SK-N-SH (cell line): ENCODE data around the gene ZBTB45. TPM values are rescaled to one million over a fixed set of nuclear protein-coding genes. Genes with fewer than 3 reads are reported as not detected.

Source experiments
- CTCF ChIA-PET: fragments of 300-600, 350-600 bp; formaldehyde crosslinking; extraction: SDS; loops from one replicate; lab custom pipeline; 2021; lab: Yijun Ruan, JAX
- POLR2A ChIA-PET: fragments of 350-600 bp; sonication (Branson Sonifier 250); formaldehyde crosslinking; extraction: SDS; loops from one replicate; lab custom pipeline; 2020; ENCODE audit warnings: antibody characterized with exemption, inconsistent platforms; lab: Yijun Ruan, JAX
- DNase-seq: peaks from one replicate; pipeline ENCODE4 v3.0.0; 2012
- H2AFZ ChIP-seq: fragments of 200-600 bp; sonication (generic); 2 replicates; pipeline ENCODE4 v1.8.1; 2016; ENCODE audit warnings: antibody characterized with exemption, mild to moderate bottlenecking, low read depth
- H3F3A ChIP-seq: fragments of 200-600 bp; sonication (generic); replicated peaks from 2 replicates; pipeline ENCODE3; 2016; ENCODE audit warnings: antibody characterized with exemption, mild to moderate bottlenecking; ENCODE audit not compliant: insufficient read depth
- H3K27ac ChIP-seq, 2 experiments: fragments of 200-500 bp in 1 of 2; fragments of 200-600 bp in 1 of 2; sonication (Bioruptor generic) in 1 of 2; sonication (generic), shearing (Covaris generic) in 1 of 2; 2 replicates each; pipeline versions ENCODE4 v1.5.1 to v1.6.1; 2014 to 2016; ENCODE audit warnings: low read depth in 2 of 2, inconsistent platforms in 1 of 2, low read length in 1 of 2, mild to moderate bottlenecking in 1 of 2, mixed read lengths in 1 of 2
- H3K27me3 ChIP-seq: fragments of 200-600 bp; sonication (generic), shearing (Covaris generic); 2 replicates; pipeline ENCODE4 v1.6.1; 2016; ENCODE audit warnings: mixed run types; ENCODE audit not compliant: insufficient read depth
- H3K36me3 ChIP-seq, 2 experiments: fragments of 200-500 bp in 1 of 2; fragments of 200-600 bp in 1 of 2; sonication (Bioruptor generic) in 1 of 2; sonication (generic) in 1 of 2; replicated peaks in 1 of 2; 2 replicates each; pipeline versions ENCODE3 to v1.5.1; 2014 to 2016; ENCODE audit warnings: low read length in 1 of 2, mild to moderate bottlenecking in 1 of 2; ENCODE audit not compliant: insufficient read depth in 2 of 2, control insufficient read depth in 1 of 2
- H3K4me1 ChIP-seq, 2 experiments: fragments of 200-500 bp in 1 of 2; fragments of 200-600 bp in 1 of 2; sonication (Bioruptor generic) in 1 of 2; sonication (generic), shearing (Covaris generic) in 1 of 2; 2 replicates each; pipeline versions ENCODE4 v1.5.1 to v1.6.1; 2014 to 2016; ENCODE audit warnings: low read depth in 1 of 2, low read length in 1 of 2, mixed run types in 1 of 2; ENCODE audit not compliant: insufficient read depth in 2 of 2, control insufficient read depth in 1 of 2
- H3K4me2 ChIP-seq: fragments of 200-600 bp; sonication (generic), shearing (Covaris generic); 2 replicates; pipeline ENCODE4 v1.6.1; 2017; ENCODE audit warnings: mixed run types
- H3K4me3 ChIP-seq, 2 experiments: fragments of 200-500 bp in 1 of 2; fragments of 200-600 bp in 1 of 2; sonication (Bioruptor generic) in 1 of 2; sonication (generic), shearing (Covaris generic) in 1 of 2; 2 replicates each; pipeline versions ENCODE4 v1.5.1 to v1.8.1; 2014 to 2016; ENCODE audit warnings: low read depth in 2 of 2, inconsistent platforms in 1 of 2, low read length in 1 of 2, mild to moderate bottlenecking in 1 of 2, mixed read lengths in 1 of 2, moderate library complexity in 1 of 2
- H3K79me2 ChIP-seq: fragments of 200-600 bp; sonication (generic); 2 replicates; pipeline ENCODE4 v1.8.1; 2017; ENCODE audit warnings: mild to moderate bottlenecking; ENCODE audit not compliant: insufficient read depth
- H3K9ac ChIP-seq: fragments of 200-600 bp; sonication (generic); 2 replicates; pipeline ENCODE4 v1.6.1; 2017; ENCODE audit warnings: mixed run types
- H3K9me2 ChIP-seq: fragments of 200-600 bp; sonication (generic); 2 replicates; pipeline ENCODE4 v1.6.1; 2017; ENCODE audit warnings: mixed run types
- H3K9me3 ChIP-seq: fragments of 200-600 bp; sonication (generic); 2 replicates; pipeline ENCODE4 v1.6.1; 2017; ENCODE audit warnings: mixed run types, mild to moderate bottlenecking, moderate library complexity
- H4K20me1 ChIP-seq: fragments of 200-600 bp; sonication (generic); 2 replicates; pipeline ENCODE4 v1.6.1; 2017; ENCODE audit warnings: mild to moderate bottlenecking, mixed run types; ENCODE audit not compliant: insufficient read depth
- ELF1 ChIP-seq: IDR thresholded peaks from 2 replicates; pipeline ENCODE4 v1.4.0; 2012
- FOXJ3 ChIP-seq: sonication (generic); formaldehyde crosslinking; IDR thresholded peaks from 2 replicates; pipeline ENCODE4 v1.5.1; 2020; ENCODE audit warnings: mild to moderate bottlenecking, missing genetic modification reagents
- JUND ChIP-seq: IDR thresholded peaks from 2 replicates; pipeline ENCODE4 v1.4.0; 2012
- POLR2AphosphoS5 ChIP-seq: IDR thresholded peaks from 2 replicates; pipeline ENCODE4 v1.6.1; 2012; ENCODE audit warnings: low read depth, low read length
- RFX5 ChIP-seq: IDR thresholded peaks from 2 replicates; pipeline ENCODE4 v1.6.1; 2012; ENCODE audit warnings: mild to moderate bottlenecking, improper control_type of control experiment, low read length
- SIN3A ChIP-seq: IDR thresholded peaks from 2 replicates; pipeline ENCODE4 v1.6.1; 2012; ENCODE audit warnings: low read depth, mild to moderate bottlenecking, low read length, moderate library complexity, borderline replicate concordance
- WGBS: methylation state at CpG from one replicate; pipeline ENCODE4 v1.1.6; 2017; ENCODE audit warnings: low lambda C conversion rate; 5-methylcytosine and 5-hydroxymethylcytosine counted together
- polyA plus RNA-seq, 3 experiments: library from polyadenylated mRNA; depleted of rRNA; stranded (reverse); fragments of >200 nt; gene quantifications; 2 replicates each; pipeline ENCODE4 v1.2.3, GENCODE V29; 2012
- TF ChIP-seq, protein P1 (sequence below): fragments of 150-350 bp; IDR thresholded peaks from 2 replicates; pipeline ENCODE4 v1.6.1; 2016; ENCODE audit warnings: mild to moderate bottlenecking, low read depth, low read length
- TF ChIP-seq, protein P2 (sequence below): IDR thresholded peaks from 2 replicates; pipeline ENCODE4 v1.6.1; 2012; ENCODE audit warnings: mild to moderate bottlenecking, low read depth, low read length, moderate library complexity

ZBTB45 gene
- polyA plus RNA-seq, 1 of the 3 experiments (the other 2 are of a cell fraction) = 11.3 TPM

DNA sequence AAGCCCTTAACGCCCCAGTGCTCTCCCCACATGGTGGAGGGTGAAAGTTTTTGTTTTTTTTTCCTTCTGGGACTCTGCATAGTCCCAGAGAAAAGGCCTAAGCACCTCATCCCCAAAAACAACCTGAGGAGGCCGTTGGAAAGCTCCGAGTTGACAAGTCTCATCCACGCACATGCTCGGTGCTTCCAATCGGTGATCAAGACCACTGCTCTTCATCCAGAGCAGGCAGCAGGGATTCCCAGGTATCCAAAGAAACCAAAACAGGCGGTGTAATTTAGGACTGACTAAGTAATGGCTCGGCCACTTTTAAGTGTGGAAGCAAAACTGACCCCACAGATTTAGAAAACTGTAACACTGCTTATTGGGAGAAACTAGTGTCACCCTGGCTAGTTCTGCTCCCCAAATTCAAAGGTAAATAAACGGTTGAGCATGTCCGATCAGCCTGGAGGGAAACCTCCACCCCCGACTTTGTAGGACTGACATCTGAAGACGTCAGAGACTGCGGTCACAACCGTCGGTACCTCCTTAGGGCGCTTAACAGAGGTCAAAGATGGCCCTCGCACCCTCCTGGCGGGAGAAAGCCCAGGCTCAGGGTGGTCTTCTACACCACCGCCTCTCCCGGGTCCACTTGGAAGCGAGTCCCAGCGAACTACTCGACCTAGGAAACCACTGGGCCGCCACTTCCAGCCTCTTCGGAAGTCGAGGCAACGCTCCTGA lies 44.5 kb downstream of the ZBTB45 start:
- Histone ChIP-seq H3K27ac (peak overlapping the region; percentile 90 to 97), H3K79me2 (no peaks in the 10 kb centered on the region), H2AFZ (peak overlapping the region; percentile 56; the same call in 1 of the 2 replicates), H3K4me1 (peaks cover 0 to 30% of the 10 kb centered on the region in 2 experiments; a peak in 1 of 4 replicates), H3K36me3 (peaks cover 0 to 29% of the 10 kb centered on the region in 2 experiments), H3K9ac (peak overlapping the region; percentile 70), H3K4me2 (peak overlapping the region; percentile 92), H3K9me2 (no peaks in the 10 kb centered on the region), H4K20me1 (no peaks in the 10 kb centered on the region), H3K4me3 (peak overlapping the region; percentile 67 to 85), H3F3A (peaks cover 10% of the 10 kb centered on the region), H3K27me3 (no peaks in the 10 kb centered on the region), H3K9me3 (no peaks in the 10 kb centered on the region)
- 52% methylated on average over 12 of the region's 27 CpGs for WGBS
- no peak for DNase-seq
- ChIA-PET CTCF (interaction anchor here (4.5 kb wide), 1 partner anchor 44 kb away, joined by 22 read pairs; the partner anchor contains the start of gene ZBTB45), POLR2A (interaction anchor here (0.6 to 1.8 kb wide), 6 partner anchors 9 to 128 kb away, joined by 3 to 4 read pairs (median 4); partner anchors contain the start of gene ZNF584)
- TF ChIP-seq POLR2AphosphoS5 (peak; percentile 9; the same call in 1 of the 2 replicates), RFX5 (no peak), SIN3A (peak; percentile 22; the same call in 1 of the 2 replicates), FOXJ3 (no peak)

DNA sequence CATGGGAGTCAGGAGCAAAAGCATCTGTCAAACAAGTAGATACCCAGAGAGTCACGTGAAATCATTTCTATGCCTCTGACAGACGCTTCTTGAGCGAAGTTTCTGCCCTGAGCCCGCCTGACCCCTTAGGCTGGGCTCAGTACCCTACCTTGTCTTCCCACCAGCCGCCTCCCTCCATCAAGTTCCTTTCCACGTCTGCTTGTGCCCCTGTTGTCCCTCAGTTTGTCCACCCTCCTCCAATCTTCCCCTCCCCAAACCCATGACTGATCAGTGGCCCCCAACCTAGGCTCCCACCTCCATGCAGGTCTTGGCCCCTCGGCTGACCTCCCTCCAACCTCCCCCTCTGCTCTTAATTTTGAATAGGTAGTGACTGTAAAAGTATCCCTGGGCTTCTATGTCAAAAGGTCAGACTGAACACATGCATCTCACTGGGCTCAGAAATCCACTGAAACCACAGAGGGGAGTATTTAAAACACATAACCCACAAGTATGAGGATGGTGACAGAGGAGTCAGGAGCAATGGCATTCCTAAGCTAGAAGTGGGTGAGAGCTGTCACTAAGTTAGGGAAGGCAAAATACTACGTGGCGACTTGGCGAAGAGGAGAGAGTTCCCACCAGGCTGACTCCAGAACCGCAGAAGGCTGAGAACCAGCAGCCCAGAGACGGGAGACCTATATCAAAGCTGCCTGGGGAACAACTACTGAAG lies 45.2 kb downstream of the ZBTB45 start:
- Histone ChIP-seq H3F3A (peaks cover 10% of the 10 kb centered on the region), H3K9me3 (no peaks in the 10 kb centered on the region), H2AFZ (no peak overlapping the region), H3K4me2 (peak overlapping the region; percentile 92), H4K20me1 (0 out of 2 replicates have a peak, but pooled peaks cover under 1% of the 10 kb centered on the region), H3K36me3 (peaks cover 0 to 35% of the 10 kb centered on the region in 2 experiments), H3K9me2 (no peaks in the 10 kb centered on the region), H3K9ac (no peak overlapping the region), H3K27ac (peak overlapping the region; percentile 22 to 90; a peak in 3 of 4 replicates), H3K4me3 (no peak overlapping the region), H3K79me2 (peaks cover 2% of the 10 kb centered on the region; the same call in 1 of the 2 replicates)
- 82% methylated on average over 12 of the region's 12 CpGs for WGBS
- POLR2A ChIA-PET = interaction anchor here (1.2 to 1.8 kb wide), 2 partner anchors 8 to 66 kb away, joined by 3 to 4 read pairs; partner anchors contain the start of gene ZNF584
- DNase-seq = peak; percentile 11
- CTCF ChIA-PET = interaction anchor here (4.5 kb wide), 1 partner anchor 45 kb away, joined by 22 read pairs; the partner anchor contains the start of gene ZBTB45
- TF ChIP-seq JUND = 0 out of 2 replicates have a peak, but pooled peaks have one; percentile 9
- 0 out of 2 replicates have a peak, but pooled peaks have one; percentile 2 for TF ChIP-seq SIN3A
- no peak for TF ChIP-seq ELF1
- TF ChIP-seq, all 33 proteins: peak for 2
- Histone ChIP-seq H3K4me1 (peaks cover 0 to 30% of the 10 kb centered on the region in 2 experiments; a peak in 1 of 4 replicates), H3K27me3 (no peaks in the 10 kb centered on the region)

DNA sequence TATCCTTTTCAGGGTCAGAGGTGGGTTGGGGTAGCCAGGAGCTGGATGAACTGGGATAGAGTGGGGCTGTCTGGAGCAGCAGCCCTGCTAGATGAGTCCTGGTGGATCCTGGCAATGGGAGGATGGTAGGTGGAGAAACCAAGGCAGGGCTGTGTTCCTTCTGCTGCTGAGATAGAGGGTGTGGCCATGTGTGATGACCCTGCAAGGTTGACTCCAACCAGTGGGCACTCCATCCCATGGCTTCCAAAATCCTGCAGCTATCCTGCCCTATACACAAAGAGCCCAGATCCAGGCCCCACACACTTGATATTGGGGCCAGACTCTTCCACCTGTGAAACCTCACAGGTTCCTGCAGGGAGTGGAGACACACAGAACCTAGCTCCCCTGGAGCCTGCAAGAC lies 45.8 kb downstream of the ZBTB45 start:
- peaks cover 0 to 33% of the 10 kb centered on the region in 2 experiments; a peak in 1 of 4 replicates for H3K4me1 ChIP-seq
- H4K20me1 ChIP-seq = 0 out of 2 replicates have a peak, but pooled peaks cover 6% of the 10 kb centered on the region
- DNase-seq = no peak
- H3K9ac ChIP-seq = no peak overlapping the region
- H3K36me3 ChIP-seq = peaks cover 0 to 35% of the 10 kb centered on the region in 2 experiments
- no peaks in the 10 kb centered on the region for H3K27me3 ChIP-seq
- peaks cover 10% of the 10 kb centered on the region for H3F3A ChIP-seq
- no peak overlapping the region for H3K4me2 ChIP-seq
- H3K9me3 ChIP-seq = no peaks in the 10 kb centered on the region
- CTCF ChIA-PET = no interaction called here
- TF ChIP-seq, protein P1, sequence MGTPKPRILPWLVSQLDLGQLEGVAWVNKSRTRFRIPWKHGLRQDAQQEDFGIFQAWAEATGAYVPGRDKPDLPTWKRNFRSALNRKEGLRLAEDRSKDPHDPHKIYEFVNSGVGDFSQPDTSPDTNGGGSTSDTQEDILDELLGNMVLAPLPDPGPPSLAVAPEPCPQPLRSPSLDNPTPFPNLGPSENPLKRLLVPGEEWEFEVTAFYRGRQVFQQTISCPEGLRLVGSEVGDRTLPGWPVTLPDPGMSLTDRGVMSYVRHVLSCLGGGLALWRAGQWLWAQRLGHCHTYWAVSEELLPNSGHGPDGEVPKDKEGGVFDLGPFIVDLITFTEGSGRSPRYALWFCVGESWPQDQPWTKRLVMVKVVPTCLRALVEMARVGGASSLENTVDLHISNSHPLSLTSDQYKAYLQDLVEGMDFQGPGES = no peak
- peak; percentile 8; the same call in 1 of the 2 replicates for TF ChIP-seq SIN3A
- TF ChIP-seq, protein P2, sequence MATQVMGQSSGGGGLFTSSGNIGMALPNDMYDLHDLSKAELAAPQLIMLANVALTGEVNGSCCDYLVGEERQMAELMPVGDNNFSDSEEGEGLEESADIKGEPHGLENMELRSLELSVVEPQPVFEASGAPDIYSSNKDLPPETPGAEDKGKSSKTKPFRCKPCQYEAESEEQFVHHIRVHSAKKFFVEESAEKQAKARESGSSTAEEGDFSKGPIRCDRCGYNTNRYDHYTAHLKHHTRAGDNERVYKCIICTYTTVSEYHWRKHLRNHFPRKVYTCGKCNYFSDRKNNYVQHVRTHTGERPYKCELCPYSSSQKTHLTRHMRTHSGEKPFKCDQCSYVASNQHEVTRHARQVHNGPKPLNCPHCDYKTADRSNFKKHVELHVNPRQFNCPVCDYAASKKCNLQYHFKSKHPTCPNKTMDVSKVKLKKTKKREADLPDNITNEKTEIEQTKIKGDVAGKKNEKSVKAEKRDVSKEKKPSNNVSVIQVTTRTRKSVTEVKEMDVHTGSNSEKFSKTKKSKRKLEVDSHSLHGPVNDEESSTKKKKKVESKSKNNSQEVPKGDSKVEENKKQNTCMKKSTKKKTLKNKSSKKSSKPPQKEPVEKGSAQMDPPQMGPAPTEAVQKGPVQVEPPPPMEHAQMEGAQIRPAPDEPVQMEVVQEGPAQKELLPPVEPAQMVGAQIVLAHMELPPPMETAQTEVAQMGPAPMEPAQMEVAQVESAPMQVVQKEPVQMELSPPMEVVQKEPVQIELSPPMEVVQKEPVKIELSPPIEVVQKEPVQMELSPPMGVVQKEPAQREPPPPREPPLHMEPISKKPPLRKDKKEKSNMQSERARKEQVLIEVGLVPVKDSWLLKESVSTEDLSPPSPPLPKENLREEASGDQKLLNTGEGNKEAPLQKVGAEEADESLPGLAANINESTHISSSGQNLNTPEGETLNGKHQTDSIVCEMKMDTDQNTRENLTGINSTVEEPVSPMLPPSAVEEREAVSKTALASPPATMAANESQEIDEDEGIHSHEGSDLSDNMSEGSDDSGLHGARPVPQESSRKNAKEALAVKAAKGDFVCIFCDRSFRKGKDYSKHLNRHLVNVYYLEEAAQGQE = no peak
- peaks cover 9% of the 10 kb centered on the region; the same call in 1 of the 2 replicates for H3K79me2 ChIP-seq
- no peaks in the 10 kb centered on the region for H3K9me2 ChIP-seq
- no peak overlapping the region; a peak in 1 of 4 replicates for H3K27ac ChIP-seq
- POLR2A ChIA-PET = no interaction called here
- H2AFZ ChIP-seq = no peak overlapping the region
- H3K4me3 ChIP-seq = no peak overlapping the region
